ENCODE measurements around the gene FXR1.

DNA sequence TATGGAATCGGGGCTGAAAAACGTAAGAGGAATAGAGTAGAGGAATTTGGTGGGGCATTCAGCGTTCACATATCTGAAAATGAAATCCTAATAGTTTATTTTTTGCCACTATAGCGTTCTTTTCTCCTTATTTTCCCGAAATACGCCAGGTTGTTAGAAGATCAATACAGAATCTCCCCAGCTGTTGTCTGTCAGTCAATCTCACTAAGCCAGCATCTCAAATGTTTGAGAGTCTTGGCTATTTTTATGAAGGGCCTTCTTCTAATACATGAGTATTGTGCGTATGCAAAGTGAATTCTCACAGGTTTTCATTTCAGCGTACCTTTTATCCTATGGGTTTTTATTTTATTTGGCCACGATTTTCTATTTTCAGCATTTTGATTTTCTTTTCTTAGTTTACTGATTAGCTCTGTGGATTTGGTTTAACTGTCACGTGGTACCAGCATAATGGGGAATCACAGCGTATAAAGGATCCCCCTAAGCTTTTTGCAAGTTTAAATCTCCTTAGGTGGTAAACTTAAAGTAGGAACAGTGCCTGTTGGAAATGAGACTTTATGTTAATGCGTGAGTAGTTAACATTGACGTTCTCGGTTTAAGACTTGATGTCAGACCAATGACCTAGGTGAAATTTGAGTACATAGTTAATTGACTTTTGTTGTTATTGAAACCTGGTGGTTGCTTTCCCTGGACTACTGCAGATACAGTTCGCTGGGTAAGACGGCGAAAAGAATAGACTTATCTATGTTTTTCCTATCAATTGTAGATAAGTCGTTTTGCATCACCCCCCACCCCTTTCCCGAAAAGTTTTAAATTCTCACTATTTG, 1.3 kb downstream of the FXR1 start:
- TF ChIP-seq, protein P1, sequence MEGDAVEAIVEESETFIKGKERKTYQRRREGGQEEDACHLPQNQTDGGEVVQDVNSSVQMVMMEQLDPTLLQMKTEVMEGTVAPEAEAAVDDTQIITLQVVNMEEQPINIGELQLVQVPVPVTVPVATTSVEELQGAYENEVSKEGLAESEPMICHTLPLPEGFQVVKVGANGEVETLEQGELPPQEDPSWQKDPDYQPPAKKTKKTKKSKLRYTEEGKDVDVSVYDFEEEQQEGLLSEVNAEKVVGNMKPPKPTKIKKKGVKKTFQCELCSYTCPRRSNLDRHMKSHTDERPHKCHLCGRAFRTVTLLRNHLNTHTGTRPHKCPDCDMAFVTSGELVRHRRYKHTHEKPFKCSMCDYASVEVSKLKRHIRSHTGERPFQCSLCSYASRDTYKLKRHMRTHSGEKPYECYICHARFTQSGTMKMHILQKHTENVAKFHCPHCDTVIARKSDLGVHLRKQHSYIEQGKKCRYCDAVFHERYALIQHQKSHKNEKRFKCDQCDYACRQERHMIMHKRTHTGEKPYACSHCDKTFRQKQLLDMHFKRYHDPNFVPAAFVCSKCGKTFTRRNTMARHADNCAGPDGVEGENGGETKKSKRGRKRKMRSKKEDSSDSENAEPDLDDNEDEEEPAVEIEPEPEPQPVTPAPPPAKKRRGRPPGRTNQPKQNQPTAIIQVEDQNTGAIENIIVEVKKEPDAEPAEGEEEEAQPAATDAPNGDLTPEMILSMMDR (conservative IDR thresholded peaks at IDR 0.05; ENCODE audit: low read depth, low read length): no peak
- TF ChIP-seq SMC3 (IDR thresholded peaks at IDR 0.05; ENCODE audit: low read depth, low read length) (no peak), POLR2A (IDR thresholded peaks at IDR 0.05; ENCODE audit: low read depth, low read length) (no peak), MXI1 (IDR thresholded peaks at IDR 0.05; ENCODE audit: borderline replicate concordance, low read depth, low read length) (no peak)
